ENCODE measurements around the gene OBSL1.

DNA sequence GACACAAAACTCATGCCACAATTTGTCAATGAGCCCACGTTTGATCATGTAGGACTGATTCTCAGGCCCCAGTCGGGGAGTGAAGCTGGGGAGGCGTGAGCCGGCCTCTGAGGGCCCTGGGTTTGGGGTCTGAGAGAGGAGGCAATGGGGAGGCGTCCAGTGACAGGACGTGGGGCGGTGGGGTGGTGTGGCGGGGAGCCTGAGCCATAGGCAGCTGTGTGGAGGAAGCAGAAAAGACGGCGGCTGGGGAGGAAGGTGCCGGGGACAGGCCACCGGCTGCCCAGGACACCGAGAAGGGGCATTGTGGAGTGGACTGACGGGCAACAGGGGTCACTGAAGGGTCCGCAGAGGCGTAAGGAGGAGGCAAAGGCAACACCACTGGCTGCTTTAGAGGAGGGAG lies 34.9 kb downstream of the OBSL1 start:
- TF ChIP-seq, protein P1, sequence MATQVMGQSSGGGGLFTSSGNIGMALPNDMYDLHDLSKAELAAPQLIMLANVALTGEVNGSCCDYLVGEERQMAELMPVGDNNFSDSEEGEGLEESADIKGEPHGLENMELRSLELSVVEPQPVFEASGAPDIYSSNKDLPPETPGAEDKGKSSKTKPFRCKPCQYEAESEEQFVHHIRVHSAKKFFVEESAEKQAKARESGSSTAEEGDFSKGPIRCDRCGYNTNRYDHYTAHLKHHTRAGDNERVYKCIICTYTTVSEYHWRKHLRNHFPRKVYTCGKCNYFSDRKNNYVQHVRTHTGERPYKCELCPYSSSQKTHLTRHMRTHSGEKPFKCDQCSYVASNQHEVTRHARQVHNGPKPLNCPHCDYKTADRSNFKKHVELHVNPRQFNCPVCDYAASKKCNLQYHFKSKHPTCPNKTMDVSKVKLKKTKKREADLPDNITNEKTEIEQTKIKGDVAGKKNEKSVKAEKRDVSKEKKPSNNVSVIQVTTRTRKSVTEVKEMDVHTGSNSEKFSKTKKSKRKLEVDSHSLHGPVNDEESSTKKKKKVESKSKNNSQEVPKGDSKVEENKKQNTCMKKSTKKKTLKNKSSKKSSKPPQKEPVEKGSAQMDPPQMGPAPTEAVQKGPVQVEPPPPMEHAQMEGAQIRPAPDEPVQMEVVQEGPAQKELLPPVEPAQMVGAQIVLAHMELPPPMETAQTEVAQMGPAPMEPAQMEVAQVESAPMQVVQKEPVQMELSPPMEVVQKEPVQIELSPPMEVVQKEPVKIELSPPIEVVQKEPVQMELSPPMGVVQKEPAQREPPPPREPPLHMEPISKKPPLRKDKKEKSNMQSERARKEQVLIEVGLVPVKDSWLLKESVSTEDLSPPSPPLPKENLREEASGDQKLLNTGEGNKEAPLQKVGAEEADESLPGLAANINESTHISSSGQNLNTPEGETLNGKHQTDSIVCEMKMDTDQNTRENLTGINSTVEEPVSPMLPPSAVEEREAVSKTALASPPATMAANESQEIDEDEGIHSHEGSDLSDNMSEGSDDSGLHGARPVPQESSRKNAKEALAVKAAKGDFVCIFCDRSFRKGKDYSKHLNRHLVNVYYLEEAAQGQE (IDR thresholded peaks at IDR 0.05; ENCODE audit: low read depth, low read length), result no peak
- TF ChIP-seq MXI1 (IDR thresholded peaks at IDR 0.05; ENCODE audit: low read depth, low read length) (no peak), SP1 (IDR thresholded peaks at IDR 0.05; ENCODE audit: low read depth, low read length) (no peak), RBBP5 (conservative IDR thresholded peaks at IDR 0.05) (no peak), FOXM1 (IDR thresholded peaks at IDR 0.05; ENCODE audit: low read depth, low read length) (no peak), CEBPB (IDR thresholded peaks at IDR 0.05; ENCODE audit: borderline replicate concordance in 1 of 2, low read depth in 2 of 2, low read length in 2 of 2) (no peak)
- TF ChIP-seq, protein P2, sequence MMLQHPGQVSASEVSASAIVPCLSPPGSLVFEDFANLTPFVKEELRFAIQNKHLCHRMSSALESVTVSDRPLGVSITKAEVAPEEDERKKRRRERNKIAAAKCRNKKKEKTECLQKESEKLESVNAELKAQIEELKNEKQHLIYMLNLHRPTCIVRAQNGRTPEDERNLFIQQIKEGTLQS (IDR thresholded peaks at IDR 0.05; ENCODE audit: borderline replicate concordance, extremely low read depth, low read depth, low read length), result no peak
